Activated T-cell treated with anti-CD3 and anti-CD28 coated beads, Interleukin-2, amount 50 U/mL, for 1 hour (primary cell): ENCODE measurements around the gene C1orf174.
A peak's percentile ranks its signal among the peaks of the same experiment; 100 is the strongest.

Experiments used
- DNase-seq: peaks from one replicate; pipeline ENCODE4 v3.0.0-alpha.2; 2020

Gene C1orf174

DNA sequence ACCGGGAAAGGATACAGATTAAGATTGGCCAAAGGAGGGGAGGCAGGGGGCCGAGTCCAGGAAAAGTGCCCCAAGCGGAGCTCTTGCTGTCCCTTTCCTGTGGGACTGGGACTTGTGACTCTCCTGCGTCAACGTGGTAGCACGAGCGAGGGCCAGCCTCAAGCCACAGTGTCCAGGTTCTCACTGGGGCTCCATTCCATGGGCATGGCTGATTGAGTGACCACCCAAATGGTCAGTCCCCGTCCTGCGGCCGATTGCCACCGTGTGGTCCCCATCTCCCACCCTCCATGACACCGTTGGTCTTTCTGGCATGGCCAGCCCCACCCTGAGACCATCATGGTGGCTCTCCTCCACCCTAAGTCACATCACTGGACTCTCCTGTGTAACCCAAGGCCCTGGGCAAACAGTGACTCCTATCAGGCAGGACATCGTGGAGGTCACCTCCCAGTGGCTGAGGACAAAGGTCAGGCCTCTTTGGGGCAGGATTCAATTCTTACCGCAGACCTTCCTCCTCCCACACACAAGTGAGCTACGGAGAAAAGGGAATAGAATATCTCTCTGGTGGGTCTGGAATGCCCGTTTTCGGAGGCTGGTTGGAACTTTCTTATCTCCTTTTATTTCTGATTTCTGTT is 8.9 kb upstream of the C1orf174 start:
- DNase-seq, result no peak

DNA sequence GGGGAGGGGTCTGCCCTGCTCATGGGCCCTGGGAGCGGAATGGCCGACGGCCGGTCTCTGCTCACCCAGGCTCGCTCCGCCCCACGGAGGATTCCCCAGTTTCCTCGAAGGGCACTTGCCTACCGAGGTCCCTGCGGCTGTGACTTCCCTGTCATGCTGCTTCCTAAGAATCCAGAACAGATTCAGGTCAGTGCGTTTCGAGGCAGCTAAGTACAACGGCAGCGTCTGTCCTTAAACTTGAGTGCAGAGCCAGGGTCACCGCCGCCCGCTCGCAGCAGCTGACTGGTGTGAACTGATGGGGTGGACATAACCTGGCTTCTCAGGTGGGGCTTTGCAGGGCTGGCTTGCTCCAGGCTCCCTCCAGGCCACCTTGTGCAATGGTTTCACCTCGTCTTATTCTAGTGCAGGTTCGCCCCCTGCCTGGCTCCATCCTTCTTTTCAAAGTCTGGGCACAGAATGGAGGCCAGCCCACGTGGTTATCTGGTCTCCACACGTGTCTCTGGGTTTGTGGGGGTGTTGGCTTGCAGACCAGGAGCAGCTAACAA is 7.6 kb upstream of the C1orf174 start:
- peak; percentile 13 for DNase-seq

DNA sequence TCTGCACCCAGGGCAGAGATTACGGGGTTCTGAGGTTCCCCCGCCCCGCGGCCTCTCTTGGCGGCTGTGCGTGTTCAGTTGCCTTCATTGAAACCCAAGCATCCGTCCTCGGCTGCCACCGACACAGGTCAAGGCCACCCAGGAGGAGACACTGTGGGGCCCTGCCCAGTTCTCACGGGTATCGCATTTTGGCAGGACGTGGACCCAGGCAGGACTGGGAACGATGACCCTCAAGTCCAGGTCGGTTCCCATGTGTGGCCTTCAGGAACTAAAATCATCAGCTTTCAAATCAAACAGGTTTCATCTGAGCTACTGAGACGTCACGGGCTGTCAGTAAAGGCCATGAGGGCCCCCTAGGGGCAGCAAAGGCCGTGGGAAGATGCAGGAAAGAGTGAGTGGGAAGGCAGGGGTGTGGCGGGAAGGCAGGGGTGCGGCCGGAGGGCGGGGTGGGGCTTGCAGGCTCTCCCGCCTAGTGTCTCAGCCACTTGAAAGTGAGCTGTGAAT is 7.0 kb upstream of the C1orf174 start:
- peak; percentile 31 for DNase-seq

DNA sequence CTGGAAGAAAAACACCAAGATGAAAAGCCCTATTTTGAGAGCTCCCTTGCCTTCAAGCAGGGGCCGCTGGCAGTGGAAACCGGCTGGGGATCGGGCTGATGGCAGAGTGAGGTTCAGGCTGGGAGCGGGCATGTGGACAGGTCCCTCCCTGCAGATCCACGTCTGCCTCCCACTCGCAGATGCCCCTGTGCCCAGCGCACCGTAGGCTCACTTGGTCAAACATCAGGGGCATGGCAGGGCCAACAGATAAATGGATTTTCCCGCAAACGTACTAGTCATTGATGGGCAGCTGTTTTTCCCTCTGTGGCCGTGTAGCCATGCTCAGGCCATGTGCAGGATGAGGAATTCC is 6.6 kb upstream of the C1orf174 start:
- DNase-seq, result peak; percentile 8

DNA sequence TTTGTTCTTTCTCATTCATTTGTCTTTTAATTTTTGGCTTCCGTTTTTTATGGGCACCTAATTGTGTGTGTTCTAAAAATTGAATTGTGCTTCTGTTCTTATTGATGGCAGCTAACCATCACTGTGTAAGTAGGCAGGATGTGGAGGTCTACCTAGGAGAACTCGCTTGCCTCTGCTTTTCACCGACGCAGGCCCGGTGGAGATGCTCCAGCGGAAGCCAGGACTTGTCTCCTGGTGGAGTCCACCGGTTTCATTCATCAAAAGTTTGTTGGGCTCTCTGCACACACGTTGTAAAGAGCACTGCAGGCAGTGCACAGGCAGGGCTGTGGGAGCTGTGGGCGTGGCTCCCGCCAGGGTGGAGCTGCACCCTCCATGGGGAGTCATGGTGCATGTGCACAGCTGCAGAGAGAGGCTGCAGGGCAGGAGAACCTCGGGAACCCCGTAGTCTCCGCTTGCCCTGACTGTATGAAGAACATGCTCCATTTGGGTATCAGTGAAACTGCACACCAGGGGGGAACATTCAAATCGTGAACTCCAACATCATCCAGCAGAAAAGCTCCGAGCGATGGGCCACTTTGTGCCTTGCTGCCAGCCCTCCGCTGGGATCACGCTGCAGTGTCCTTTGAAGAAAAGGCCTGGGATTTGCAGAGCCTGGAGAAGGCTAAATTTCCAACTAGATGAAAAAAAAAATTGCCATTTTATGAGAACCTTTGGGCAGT is 6.0 kb upstream of the C1orf174 start:
- peak; percentile 15 for DNase-seq

DNA sequence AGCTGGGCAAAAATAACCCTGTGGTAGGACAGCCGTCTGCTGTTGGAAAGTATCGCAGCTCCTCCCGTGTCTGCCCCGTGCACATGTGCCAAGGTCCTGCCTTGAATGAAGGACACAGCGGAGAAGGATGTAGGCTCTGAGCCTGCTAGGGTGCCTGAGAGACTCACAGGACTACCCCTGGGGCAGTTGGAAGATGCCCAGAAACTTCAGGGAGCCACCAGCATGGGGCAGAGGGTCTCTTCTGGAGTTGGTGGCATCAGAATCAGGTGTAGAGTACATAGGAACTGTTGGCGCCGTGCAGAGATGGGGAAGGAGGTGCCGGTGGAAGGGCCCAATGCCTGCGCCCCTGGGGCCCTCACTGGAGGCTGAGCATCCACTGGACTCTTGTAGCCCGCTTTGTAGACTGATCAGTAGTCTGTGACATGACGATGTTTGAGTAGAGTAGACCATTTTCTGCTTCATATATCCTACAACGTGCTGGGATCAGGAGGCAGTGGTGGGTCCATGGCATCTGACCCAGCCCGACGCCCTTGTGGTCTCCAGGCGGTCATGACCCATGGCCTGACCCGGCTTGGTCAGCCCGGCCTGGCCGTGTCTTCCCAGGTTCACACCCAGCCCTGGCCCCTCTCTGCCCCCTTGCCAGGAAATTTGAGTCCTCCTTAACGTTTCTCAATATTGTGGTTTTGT is 5.3 kb upstream of the C1orf174 start:
- no peak for DNase-seq

DNA sequence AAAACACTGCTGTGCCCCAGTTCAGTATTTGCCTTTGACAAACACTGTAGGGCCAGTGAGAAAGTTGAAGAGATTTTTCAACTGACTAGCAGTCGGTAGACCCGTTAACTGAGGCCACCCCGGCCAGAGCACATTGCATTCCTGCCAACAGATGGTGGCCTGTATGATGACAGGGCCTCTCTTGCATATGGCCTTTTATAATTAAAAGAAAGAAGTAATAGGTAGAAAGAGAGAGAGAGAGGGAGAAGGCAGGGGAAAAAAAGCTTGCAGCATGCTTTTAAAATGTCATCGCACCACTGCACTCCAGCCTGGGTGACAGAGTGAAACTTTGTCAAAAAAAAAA is 4.7 kb upstream of the C1orf174 start:
- DNase-seq, result no peak

DNA sequence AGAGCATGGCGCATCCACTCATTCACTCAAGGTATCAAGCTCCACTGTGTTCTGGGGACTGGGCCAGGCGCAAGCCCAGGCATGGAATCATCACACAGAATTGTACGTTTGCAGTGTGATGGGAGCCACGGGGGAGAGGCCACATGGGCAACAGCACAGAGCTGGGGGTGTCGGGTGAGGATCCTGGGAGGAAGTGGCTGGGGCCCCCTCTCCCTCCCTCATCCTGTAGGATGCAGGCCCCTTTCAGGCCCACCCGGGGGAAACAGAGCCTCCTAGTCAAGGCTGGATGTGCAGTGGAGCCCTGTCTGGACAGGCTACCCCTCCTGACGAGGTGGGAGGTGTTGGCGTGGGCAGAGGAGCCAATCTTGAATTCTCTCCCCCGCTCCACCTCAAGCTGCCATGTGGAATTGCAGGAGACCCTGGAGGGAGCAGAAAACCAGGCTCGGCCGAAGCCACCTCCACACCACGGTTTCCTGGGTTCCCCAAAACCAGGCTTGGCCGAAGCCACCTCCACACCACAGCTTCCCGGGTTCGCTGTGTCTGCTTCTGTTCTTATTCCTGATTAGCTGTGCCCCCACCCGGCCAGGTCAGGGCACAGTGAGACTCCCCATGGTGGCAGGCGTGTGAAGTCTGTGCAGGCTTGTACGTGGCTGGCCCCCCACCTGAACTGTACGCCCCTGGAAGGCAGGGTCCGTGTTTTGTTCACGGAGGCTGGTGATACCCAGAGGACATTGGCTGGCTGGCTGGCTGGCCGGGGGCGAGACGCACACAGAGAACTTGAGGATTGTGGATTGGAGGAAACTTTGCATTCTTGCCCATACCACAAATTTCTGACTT is 4.2 kb upstream of the C1orf174 start:
- no peak for DNase-seq

DNA sequence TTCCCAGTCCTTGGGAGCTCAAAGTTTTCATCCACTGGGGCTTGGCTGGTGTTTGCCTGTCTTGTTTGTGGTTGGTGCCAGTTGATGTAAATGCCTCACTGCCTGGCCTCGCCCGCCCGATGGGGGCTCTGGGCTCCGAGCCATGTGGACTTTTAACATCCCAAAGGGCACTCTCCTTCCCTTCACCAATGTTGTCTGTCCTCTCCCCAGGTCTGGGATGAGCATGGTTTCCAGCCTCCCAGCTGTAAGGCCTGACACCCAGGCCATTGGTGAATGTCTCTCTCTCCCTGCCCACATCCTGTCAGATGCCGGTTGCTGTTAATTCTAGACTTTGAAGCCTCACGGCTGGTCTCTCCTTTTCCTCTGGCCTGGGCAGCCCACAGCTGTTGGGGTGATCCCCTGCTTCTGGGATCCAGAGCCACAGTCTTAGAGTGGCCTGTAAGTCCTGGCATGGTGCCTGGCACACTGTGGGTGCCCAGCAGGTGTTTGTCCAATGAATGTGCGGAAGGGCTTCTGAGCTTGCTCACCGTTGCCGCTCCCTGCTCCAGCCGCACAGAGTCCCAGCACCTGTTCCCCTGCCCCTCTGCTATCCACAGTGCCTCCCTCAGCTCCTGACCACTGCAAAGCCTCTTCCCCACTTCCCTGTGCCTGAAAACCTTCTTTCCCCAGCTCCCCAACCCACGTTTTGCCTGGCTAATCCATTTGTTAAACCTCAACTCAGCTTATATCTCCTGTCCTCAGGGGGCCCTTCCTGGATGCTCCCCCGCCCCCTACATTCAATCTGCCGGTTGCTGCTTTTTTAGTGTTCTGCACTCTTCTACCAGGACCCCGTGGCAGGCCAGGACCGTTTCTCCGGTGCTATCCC is 3.3 kb upstream of the C1orf174 start:
- no peak for DNase-seq

DNA sequence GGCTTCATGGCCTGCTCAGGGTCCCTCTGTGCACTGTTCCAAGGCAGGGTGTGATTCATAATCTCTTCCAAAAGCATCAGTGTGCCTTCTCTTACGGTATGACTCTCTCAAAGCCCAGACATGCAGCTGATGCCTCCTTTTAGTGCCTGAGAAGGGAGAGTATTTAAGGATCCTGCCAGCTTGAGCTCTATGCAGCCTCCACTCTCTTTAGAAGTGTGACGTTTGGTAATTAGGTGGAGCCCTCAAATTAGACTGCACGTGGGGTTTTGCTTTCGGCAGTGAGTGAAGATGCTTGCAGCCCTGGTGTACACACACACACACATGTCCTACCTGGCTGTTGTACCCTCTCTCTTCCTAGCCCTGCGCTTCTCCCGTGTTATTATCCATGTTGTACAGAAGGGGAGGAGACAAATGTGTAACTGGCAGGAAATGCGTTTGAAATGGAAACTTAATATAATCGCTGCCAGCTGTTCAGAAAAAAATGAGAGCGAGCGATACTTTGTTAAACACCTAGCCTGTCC is 2.6 kb upstream of the C1orf174 start:
- peak; percentile 43 for DNase-seq

DNA sequence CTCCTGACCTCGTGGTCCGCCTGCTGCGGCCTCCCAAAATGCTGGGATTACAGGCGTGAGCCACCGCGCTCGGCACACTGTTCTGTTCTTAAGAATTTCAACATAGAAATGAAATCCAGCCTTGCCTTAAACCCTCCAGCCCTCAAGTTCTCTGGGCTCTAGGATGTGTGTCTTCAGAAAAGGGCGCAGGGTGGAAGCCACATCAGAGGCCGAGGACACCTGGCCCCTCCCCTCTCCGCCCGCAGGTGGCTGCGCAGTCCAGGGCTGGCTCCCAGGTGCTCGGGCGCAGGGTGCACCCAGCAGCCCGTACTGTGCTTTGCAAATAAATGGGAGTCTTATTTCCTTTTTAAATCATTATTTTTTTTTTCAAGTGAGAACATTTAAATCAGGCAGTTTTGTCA is 2.0 kb upstream of the C1orf174 start:
- DNase-seq, result peak; percentile 47

DNA sequence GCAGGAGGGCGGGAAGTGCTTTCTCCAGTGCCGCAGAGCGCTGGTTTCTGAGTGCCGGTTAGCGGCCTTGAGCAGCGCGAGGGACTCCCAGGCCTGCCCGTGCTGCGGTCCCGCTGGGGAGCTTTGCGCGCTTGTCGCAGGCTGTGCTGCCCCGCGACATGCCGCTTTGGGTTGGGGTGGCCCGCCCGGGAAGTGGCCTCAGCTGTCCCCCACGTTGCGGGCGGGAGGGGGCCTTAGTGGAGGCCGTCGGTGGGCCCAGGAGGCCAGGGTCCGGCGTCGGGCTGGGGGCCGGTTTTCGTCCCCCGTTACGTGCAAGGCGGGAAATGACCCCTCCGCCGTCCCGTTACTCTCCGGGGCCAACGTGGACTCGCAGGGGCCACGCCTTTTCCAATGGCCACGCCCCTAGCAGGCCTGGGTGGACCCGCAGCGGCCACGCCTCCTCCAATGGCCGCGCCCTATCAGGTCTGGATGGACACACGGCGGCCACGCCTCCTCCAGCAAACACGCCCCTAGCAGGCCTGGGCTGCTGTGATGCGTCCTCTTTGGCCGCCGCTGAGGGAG is 977 bp upstream of the C1orf174 start:
- peak; percentile 77 for DNase-seq

DNA sequence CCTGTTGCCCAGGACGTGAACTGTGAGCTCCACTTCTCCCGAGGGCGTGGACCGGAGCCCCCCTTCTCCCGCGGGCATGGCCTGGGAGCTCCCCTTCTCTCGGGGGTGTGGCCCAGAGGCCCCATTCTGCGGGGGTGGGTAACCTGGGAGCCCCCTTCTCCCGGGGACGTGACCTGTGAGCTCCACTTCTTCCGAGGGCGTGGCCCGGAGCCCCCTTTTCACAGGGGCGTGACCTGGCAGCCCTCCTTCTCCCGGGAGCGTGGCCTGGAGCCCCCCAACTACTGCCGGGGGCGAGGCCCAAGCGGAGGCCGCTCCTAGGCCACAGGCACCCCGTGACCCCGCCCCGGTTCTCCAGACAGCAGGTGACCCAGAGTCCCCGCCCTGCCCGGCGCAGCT is 320 bp downstream of the C1orf174 start:
- DNase-seq, result no peak

DNA sequence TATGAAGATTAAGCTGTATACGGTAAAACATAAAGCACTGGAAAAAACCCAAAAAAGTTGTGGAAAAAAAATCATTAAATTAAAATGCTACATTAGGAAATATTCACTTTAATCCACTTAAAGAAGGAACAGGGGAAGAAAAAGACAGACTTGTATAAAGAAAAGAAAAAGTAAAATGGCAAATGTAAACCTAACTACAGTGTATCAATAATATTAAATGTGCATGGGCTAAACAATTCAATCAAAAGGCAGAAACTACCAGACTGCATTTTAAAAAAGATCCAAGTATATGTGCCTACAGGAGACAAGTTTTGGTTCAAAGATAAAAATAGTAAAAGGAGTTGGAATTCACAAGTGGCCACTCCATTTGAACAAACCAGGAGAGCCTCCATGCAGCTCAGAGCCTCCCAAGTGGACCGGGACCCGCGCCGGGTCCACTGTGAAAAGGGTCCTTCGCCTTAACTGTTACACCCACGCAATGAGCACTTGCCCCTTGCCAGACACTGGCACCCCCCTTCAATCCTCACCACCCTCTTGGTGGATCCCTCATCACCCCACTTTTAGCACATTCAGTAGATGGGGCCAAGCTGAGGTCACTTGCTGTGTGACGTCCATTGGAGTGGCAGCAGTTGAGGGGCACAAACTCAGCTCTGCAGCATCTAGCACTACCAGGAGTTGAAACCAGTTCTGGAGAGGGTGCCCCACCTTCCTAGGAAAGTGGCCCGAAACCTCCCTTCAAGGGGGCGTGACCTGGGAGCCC is 898 bp downstream of the C1orf174 start:
- no peak for DNase-seq

DNA sequence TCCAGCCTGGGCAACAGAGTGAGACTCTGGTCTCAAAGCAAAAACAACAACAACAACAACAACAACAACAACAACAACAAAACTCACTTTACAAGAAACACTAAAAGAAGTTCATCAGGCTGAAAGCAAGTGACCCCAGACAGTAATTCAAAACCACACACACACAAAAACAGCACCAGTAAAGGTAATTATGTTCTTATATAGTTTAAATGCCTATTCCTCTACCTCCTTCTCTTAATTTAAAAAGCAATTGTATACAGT is 1.7 kb downstream of the C1orf174 start:
- no peak for DNase-seq

DNA sequence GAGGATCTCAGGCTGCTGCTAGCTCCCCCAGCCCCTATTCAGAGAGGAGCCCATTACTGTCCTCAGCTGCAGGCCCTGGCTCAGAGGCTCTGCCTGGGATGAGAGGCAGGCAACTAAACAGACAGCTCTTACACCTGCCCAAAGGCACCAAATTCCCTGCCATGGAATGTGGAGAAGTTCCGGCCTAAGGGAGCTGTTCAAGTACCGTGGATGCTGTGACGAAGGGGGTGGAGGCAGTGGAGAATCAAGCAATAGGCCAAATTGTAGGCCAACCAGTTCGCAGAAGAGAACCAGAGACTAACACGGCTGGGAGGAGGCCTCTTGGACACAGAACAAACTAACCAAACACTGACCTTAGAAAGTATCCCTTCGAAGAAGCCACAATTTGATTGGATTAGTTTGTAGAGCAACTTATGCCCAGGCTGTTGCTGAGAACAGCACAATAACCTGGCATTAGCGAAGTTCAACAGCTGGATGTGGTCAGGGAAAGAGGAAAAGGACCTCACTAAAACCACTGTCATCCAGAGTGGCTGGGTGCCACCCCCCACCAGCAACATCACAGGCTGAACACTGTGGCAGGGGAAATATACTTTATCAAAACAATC is 3.6 kb downstream of the C1orf174 start:
- no peak for DNase-seq

DNA sequence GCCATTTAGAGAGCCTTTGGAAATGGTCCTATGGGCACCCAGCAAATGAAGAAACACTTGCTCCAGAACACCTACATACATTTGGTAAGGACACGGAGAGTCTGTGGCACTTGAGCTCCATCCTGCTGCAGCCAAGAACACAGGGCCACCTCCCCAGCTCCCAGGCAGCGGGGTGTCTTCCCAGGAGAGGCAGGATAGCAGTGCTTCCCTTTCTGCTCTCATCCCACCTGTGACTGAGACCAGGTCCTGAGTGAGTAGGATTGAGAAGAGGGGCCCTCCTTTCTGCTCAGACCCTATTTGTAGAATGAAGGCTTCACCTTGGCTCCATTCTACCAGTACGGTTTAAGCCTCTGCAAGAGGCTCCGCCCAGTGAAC is 4.1 kb downstream of the C1orf174 start:
- DNase-seq, result no peak

DNA sequence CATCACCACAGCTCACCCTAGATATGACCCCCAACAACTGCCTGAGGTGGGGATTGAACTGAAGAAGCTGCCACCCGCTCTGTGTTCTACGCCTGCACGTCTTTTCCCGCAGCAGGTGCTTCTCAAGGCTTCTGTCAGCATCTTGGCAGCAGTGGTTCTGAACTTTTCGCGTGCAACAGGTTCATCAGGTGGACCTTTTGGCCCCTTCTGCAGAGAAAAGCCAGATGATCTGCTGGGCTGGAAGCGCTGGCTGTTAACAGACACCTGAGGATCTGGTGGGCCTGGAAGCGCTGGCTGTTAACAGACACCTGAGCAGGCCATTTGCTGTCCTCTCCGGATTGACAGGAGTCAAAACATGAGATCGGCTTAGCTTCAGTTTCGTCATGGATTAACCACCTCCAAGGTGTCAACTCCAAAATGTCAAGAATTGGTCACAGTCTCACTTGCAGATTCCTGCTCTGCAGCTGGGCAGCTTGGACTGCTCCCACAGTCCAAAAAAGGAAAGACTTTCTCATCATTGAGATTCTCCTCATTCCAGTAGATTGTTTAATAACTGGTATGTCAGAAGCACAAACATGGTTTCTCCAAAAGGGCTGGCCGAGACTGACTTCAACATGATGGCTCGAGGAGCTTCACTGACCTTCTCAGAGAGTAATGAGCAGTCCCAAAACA is 4.7 kb downstream of the C1orf174 start:
- no peak for DNase-seq

DNA sequence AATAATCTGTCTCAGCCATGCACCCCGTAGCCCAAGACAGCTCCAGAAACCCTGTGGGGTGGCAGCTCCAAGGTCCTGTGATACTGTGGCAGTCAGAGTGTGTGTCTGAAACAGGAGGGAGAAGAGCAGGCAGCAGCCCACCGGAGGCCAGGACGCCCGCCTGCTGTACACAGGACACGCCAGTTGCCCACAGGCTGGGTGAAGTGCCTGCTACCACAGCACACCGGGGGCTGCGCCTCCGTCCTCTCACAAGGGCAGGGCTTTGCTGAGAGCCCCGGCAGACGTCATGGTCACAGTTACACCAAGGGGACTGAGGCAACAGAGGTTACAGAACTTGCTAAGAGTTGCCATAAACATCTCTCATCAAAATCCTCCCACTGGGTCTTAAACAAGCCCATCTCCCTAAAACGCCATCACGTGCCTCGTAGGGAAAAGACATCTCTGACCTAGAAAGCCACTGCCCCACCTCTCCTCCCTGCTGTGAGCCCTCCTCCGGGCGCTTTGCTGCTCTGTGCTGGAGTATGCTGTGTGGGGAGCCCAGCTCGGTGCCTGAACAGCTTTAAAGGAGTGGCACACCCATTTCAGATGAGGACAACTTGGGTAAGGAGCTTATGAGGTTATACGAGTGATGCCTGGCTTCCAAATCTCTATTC is 5.3 kb downstream of the C1orf174 start:
- no peak for DNase-seq
